HG03135 (cell line): Measurements from ENCODE around the gene HSP90AA1.
A peak's percentile ranks its signal among the peaks of the same experiment; 100 is the strongest.
"Not testable (repeated sequence)": the region's sequence is repeated elsewhere in the genome, so short reads cannot be mapped to it uniquely, and the experiment has no call there.

Experiments used
- ATAC-seq: cut with Tn5 transposase; IDR thresholded peaks from one replicate; pipeline ENCODE4 v1.9.1; 2021; ENCODE audit warnings: mild to moderate bottlenecking, moderate library complexity; ENCODE audit not compliant: unreplicated experiment

The HSP90AA1 gene

GRCh38 chr14:102086972-102087761, at the start of gene HSP90AA1:
TSS of gene HSP90AA1 (minus strand) at chr14:102087044. CDS start at chr14:102086378, 666 bp downstream.
- peak; percentile 67 for ATAC-seq

GRCh38 chr14:102135456-102135855, 48.6 kb upstream of the HSP90AA1 start:
- ATAC-seq = not testable (repeated sequence)

GRCh38 chr14:102134719-102135118, 47.9 kb upstream of the HSP90AA1 start:
- not testable (repeated sequence) for ATAC-seq

DNA sequence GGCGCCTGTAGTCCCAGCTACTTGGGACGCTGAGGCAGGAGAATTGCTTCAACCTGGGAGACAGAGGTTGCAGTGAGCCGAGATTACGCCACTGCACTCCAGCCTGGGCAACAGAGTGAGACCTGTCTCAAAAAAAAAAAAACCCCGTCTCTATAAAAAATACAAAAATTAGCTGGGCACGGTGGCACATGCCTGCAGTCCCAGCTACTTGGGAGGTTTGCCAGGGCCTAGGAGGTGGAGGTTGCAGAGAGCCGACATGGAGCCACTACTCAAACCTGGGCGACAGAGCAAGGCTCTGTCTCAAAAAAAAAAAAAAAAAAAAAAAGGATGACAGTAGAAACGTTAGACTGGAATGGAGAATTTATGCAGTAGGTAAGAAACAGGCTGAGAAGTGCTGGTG, 47.2 kb upstream of the HSP90AA1 start:
- not testable (repeated sequence) for ATAC-seq

DNA sequence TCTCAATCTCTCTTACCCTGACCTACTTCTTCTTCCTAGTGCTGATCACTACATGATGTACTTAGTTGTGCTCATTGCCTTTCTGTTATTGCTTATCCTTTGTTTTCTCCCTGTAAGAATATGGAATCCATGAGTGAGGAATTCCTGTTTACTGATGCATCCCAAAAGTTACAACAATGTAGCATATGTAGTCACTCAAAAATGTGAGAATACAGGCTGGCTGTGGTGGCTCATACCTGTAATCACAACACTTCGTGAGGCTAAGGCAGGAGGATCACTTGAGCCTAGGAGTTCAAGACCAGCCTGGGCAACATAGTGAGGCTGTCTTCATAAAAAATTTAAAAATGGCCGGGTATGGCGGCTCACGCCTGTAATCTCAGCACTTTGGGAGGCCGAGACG, 44.9 kb upstream of the HSP90AA1 start:
- no peak for ATAC-seq

GRCh38 chr14:102126807-102127455, 40.1 kb upstream of the HSP90AA1 start:
- no peak for ATAC-seq

GRCh38 chr14:102125546-102125945, 38.7 kb upstream of the HSP90AA1 start:
- no peak for ATAC-seq

- no peak for ATAC-seq
Observed at GRCh38 chr14:102124419-102124818, 37.6 kb upstream of the HSP90AA1 start.

GRCh38 chr14:102121567-102121966, 34.7 kb upstream of the HSP90AA1 start:
- no peak for ATAC-seq

- ATAC-seq = no peak
Observed at GRCh38 chr14:102120888-102121287, 34.0 kb upstream of the HSP90AA1 start.

GRCh38 chr14:102117852-102118251, 31.0 kb upstream of the HSP90AA1 start:
- ATAC-seq = no peak

DNA sequence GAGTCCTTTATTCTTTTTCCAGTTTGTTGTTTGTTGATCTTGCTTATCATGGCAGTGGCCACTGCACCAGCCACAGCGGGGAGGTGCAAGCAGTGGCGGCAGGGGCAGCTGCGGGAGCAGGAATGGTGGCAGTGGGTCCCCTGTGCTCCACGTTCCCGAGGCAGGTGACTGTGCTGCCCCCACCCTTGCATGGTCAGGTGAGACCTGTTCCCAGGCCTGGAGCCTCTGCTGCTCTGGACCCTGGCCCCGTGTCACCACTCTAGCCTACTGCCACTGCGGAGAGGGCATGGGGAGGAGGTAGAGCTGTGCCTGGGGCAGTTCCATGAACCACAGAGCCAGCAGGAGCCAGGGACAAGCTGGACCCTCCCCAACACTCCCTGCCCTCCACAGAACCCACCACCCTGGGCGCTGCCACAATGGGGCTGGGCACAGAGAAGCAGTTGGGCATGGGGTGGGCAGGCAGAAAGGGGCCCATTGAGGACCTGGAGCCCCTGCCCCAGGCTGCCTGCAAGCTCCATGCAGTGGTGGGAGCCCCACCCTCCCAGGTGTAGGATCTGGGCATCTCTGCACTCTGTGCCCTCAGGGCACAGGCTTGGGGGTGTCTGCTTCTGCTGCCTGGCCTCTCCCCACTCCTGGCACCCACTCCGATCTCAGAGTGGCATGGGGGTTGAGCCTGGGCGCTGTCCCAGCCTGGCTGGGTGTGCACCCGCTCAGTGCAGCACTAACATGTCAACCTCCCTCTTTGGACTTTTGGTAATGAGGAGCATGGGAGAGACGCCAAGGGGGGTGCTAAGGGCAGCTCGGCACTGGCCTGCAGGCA, 29.7 kb upstream of the HSP90AA1 start:
- no peak for ATAC-seq

DNA sequence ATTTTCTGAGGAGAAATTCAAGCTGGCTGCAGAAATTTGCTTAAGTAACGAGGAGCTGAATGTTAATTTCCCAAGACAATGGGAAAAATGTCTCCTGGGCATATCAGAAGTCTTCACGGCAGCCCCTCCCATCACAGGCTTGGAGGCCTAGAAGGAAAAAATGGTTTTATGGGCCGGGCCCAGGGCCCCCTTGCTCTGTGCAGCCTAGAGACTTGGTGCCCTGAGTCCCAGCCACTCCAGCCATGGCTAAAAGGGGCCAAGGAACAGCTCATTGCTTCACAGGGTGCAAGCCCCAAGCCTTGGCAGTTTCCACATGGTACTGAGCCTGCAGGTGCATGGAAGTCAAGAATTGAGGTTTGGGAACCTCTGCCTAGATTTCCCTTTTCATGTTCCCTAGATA, 24.3 kb upstream of the HSP90AA1 start:
- ATAC-seq = no peak

DNA sequence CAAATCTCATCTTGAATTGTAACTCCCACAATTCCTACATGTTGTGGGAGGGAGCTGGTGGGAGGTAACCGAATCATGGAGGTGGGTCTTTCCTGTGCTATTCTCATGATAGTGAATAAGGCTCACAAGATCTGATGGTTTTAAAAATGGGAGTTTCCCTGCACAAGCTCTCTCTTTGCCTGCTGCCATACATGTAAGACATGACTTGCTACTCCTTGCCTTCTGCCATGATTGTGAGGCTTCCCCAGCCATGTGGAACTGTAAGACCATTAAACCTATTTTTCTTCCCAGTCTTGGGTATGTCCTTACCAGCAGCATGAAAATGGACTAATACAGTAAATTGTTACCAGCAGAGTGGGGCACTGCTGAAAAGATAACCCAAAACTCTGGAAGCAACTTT, 22.5 kb upstream of the HSP90AA1 start:
- not testable (repeated sequence) for ATAC-seq

DNA sequence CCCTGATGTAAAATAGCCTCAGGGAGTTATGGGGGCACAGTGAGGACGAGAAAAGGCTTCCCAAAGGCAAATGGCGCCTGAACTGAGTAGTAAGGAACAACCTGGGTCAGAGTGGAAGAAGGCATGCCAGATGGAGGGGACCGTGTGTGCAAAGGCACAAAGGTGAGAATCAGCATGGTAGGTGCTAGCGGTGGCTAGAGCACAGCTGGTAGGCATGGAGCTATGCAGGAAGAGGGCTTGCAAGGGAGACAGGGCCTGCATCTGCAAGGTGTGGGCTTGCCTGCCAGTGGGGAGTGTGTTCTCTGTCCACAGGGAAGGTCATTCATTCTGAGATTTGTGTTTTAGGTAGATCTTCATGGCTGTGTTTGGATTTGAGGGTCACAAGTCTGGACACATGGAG, 18.5 kb upstream of the HSP90AA1 start:
- ATAC-seq = no peak

DNA sequence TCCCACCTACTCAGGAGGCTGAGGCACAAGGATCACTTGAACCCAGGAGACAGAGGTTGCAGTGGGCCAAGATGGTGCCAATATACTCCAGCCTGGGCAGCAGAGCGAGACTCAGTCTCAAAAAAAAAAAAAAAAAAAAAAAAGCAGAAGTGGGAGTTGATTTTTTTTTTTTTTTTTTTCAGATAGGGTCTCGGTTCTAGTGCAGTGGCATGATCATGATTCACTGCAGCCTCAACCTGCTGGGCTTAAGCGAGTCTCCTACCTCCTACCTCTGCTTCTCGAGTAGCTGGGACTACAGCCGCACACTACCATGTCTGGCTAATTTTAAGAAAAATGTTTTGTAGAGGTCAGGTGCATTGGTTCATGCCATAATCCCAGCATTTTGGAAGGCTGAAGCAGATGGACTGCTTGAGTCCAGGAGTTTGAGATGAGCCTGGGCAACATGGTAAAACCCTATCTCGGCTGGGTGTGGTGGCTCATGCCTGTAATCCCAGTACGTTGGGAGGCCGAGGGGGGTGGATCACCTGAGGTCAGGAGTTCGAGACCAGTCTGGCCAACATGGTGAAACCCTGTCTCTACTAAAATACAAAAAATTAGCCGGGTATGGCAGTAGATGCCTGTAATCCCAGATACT, 16.3 kb upstream of the HSP90AA1 start:
- peak; percentile 65 for ATAC-seq

GRCh38 chr14:102097441-102098135, 10.7 kb upstream of the HSP90AA1 start:
- no peak for ATAC-seq

DNA sequence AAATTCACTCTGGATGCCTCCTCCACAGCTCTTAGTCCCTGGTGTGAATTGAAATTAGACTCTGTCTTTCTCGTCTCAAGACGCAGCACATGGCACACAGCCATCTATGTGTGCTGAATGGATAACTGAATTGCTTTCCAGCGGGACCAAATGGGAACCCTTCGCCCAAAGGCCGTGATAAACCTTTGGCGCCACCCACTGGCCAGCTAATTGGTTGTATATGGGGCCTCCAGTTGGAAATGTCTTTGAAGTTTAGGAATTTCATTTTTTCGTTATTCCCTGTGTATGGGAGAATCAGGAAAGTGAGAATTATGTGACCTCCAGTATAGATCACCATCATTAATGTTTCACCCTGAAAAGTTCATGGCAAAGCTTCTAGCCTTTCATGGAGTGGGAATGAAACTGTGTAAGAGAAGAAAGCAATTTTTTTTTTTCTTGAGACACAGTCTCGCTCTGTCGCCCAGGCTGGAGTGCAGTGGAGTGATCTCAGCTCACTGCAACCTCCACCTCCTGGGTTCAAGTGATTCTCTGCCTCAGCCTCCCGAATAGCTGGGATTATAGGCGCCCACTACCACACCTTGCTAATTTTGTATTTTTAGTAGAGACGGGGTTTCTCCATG, 9.8 kb upstream of the HSP90AA1 start:
- ATAC-seq = no peak

DNA sequence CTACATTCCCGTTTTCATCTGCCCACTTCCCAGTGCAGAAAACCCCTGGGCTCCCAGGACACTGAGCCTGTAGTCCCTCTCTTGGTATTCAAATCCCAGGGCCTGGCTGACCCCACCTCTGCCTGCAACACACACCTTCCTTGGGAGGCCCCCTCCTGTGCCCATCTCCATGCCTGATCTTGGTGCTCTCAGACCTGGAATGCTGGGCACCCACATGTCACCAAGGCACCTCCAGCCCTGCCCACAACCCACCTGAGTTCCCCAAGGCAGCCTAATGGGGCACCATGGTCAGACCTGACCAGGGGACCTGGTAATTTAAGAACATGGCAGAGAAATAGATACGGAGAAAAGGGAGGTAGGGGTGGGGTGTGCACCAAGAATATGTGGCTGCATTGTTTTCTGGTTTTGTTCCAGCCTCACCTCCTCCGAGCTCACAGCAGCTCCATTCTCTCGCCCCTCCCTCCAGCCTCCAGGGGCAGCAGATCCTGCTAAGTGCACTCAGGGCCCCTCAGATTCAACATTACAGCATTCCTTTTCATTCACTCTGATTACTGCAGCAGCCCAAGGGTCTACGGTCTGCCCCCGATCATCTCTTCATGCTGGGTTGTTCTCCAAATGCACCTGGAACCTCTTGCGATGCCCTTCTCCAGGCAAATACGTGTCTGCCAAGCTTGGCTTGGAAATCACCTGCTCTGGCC, 9.2 kb upstream of the HSP90AA1 start:
- no peak for ATAC-seq
